Sigmoid colon (tissue), 4 donors: ENCODE measurements around the gene COG4.

ENCODE experiments used
- CTCF ChIP-seq, 4 experiments: fragments of 450-650 bp in 3 of 4; fragments of 200-600 bp in 1 of 4; IDR thresholded peaks; one replicate each; pipeline ENCODE4 v1.5.1; 2016 to 2019; ENCODE audit warnings: antibody characterized with exemption in 4 of 4, mild to moderate bottlenecking in 3 of 4, moderate library complexity in 2 of 4
- EP300 ChIP-seq, 4 donors: sonication (generic); formaldehyde crosslinking; IDR thresholded peaks; one replicate each; pipeline ENCODE4 v1.6.1; 2017; ENCODE audit warnings: antibody characterized with exemption in 4 of 4
- POLR2A ChIP-seq, 2 donors: fragments of 450-650 bp; IDR thresholded peaks; one replicate each; pipeline ENCODE4 v1.6.1; 2016; ENCODE audit warnings: antibody characterized with exemption in 2 of 2, mild to moderate bottlenecking in 2 of 2, moderate library complexity in 2 of 2

GRCh38 chr16:70437582-70438557 lies 85.5 kb downstream of the COG4 start:
- TF ChIP-seq CTCF (IDR thresholded peaks at IDR 0.05), result no peak
- TF ChIP-seq EP300 (IDR thresholded peaks at IDR 0.05), result no peak
- TF ChIP-seq POLR2A (IDR thresholded peaks at IDR 0.05), result no peak
